Calu3 (cell line): Measurements from ENCODE around the gene EIF1. TPM values are rescaled to one million over a fixed set of nuclear protein-coding genes. Genes with fewer than 3 reads are reported as not detected.
"Not testable (repeated sequence)": the region's sequence is repeated elsewhere in the genome, so short reads cannot be mapped to it uniquely, and the experiment has no call there.

Experiments used
- BruUV-seq: library from RNA; stranded (reverse); fragments of 400-500 nt; replicated peaks from 2 replicates; lab custom pipeline; 2021; lab: Mats Ljungman, UMichigan
- CTCF ChIA-PET: fragments of 300-600 bp; sonication (Branson Sonifier 250); formaldehyde crosslinking; loops from one replicate; lab custom pipeline; 2022; ENCODE audit warnings: antibody characterized with exemption; lab: Charles Lee
- DNase-seq: peaks from one replicate; pipeline ENCODE4 v3.0.0; 2022
- H3K27ac Mint-ChIP-seq: one replicate; pipeline ENCODE4 v1.8.0; 2022; ENCODE audit warnings: mixed read lengths; ENCODE audit not compliant: unreplicated experiment
- H3K27me3 Mint-ChIP-seq: one replicate; pipeline ENCODE4 v1.8.0; 2022; ENCODE audit warnings: mixed read lengths; ENCODE audit not compliant: unreplicated experiment
- H3K36me3 Mint-ChIP-seq: one replicate; pipeline ENCODE4 v1.8.0; 2022; ENCODE audit warnings: mild to moderate bottlenecking, moderate library complexity, mixed read lengths; ENCODE audit not compliant: insufficient read depth, unreplicated experiment
- H3K4me1 Mint-ChIP-seq: one replicate; pipeline ENCODE4 v1.8.0; 2022; ENCODE audit warnings: mild to moderate bottlenecking, low read depth, mixed read lengths; ENCODE audit not compliant: unreplicated experiment
- H3K4me3 Mint-ChIP-seq: one replicate; pipeline ENCODE4 v1.8.0; 2022; ENCODE audit warnings: mild to moderate bottlenecking, low read depth, moderate library complexity, mixed read lengths; ENCODE audit not compliant: unreplicated experiment
- H3K9me3 Mint-ChIP-seq: one replicate; pipeline ENCODE4 v1.8.0; 2022; ENCODE audit warnings: low read depth, mixed read lengths; ENCODE audit not compliant: unreplicated experiment
- CTCF ChIP-seq: fragments of 200-600 bp; IDR thresholded peaks from one replicate; pipeline ENCODE4 v1.8.0; 2022; ENCODE audit warnings: antibody characterized with exemption; ENCODE audit not compliant: unreplicated experiment
- intact Hi-C: fragments of 100-400 bp; cut with micrococcal nuclease; formaldehyde crosslinking; loops from one replicate; pipeline ENCODE4 v1.10.0; 2022; ENCODE audit not compliant: unreplicated experiment
- total RNA-seq: library from RNA; stranded (reverse); gene quantifications from 2 replicates; pipeline ENCODE4 v1.2.3, GENCODE V29; 2022

EIF1 gene
- total RNA-seq, 1 experiment from 2014 or later, result 937 TPM

- no peak for TF ChIP-seq CTCF
- Mint-ChIP-seq H3K4me1 (peaks cover 24% of the 10 kb centered on the region), H3K4me3 (no peak overlapping the region), H3K27ac (no peak overlapping the region), H3K36me3 (peaks cover 49% of the 10 kb centered on the region), H3K9me3 (no peaks in the 10 kb centered on the region), H3K27me3 (no peaks in the 10 kb centered on the region)
- intact Hi-C loops, result no loop called here
- no peak for DNase-seq
- CTCF ChIA-PET, result no interaction called here
- BruUV-seq, result no TSS peak
These were observed 8.7 kb downstream of the EIF1 start for GRCh38 chr17:41697122-41697962.

GRCh38 chr17:41700843-41701242, 12.2 kb downstream of the EIF1 start:
- H3K27ac Mint-ChIP-seq, intact Hi-C loops, BruUV-seq, H3K4me3 Mint-ChIP-seq, CTCF ChIA-PET, H3K9me3 Mint-ChIP-seq, DNase-seq: not testable (repeated sequence)
- H3K27me3 Mint-ChIP-seq, result peaks cover 12% of the 10 kb centered on the region
- peaks cover 17% of the 10 kb centered on the region for H3K4me1 Mint-ChIP-seq
- H3K36me3 Mint-ChIP-seq, result peaks cover 14% of the 10 kb centered on the region

GRCh38 chr17:41702712-41703111, 14.0 kb downstream of the EIF1 start:
- intact Hi-C loops, result no loop called here
- no peak for TF ChIP-seq CTCF
- peaks cover 29% of the 10 kb centered on the region for H3K27me3 Mint-ChIP-seq
- no TSS peak for BruUV-seq
- no peak overlapping the region for H3K27ac Mint-ChIP-seq
- H3K4me1 Mint-ChIP-seq, result peaks cover 13% of the 10 kb centered on the region
- CTCF ChIA-PET, result interaction anchor here (0.6 kb wide), 2 partner anchors 230 to 1922 kb away, joined by 3 to 7 read pairs; no protein-coding TSS in a partner anchor
- DNase-seq, result no peak
- H3K4me3 Mint-ChIP-seq, result no peak overlapping the region
- H3K36me3 Mint-ChIP-seq, result peaks cover 6% of the 10 kb centered on the region
- H3K9me3 Mint-ChIP-seq, result no peaks in the 10 kb centered on the region

- Mint-ChIP-seq H3K27me3 (peaks cover 38% of the 10 kb centered on the region), H3K9me3 (no peaks in the 10 kb centered on the region), H3K4me3 (no peak overlapping the region), H3K27ac (no peak overlapping the region), H3K36me3 (no peaks in the 10 kb centered on the region), H3K4me1 (peaks cover 13% of the 10 kb centered on the region)
- no peak for TF ChIP-seq CTCF
- no TSS peak for BruUV-seq
- CTCF ChIA-PET, result interaction anchor here (0.6 to 4.0 kb wide), 5 partner anchors 10 to 285 kb away, joined by 3 to 15 read pairs (median 3); no protein-coding TSS in a partner anchor
- intact Hi-C loops, result no loop called here
- no peak for DNase-seq
These were observed 16.7 kb downstream of the EIF1 start for GRCh38 chr17:41705271-41705991.
